Heart right ventricle (tissue), 16 donors: Measurements from ENCODE around the gene ARHGAP6. TPM values are rescaled to one million over a fixed set of nuclear protein-coding genes. Genes with fewer than 3 reads are reported as not detected.
A peak's percentile ranks its signal among the peaks of the same experiment; 100 is the strongest.

Experiments
- ATAC-seq, 8 donors: fragments of 200-7000 bp; cut with Tn5 transposase; one replicate each; pipeline ENCODE4 v1.9.1; 2020; ENCODE audit warnings: mild to moderate bottlenecking in 8 of 8, moderate library complexity in 8 of 8, moderate number of reproducible peaks in 1 of 8
- DNase-seq, 2 donors: peaks; one replicate each; pipeline ENCODE4 v3.0.0-alpha.2; 2020
- H3K27ac ChIP-seq, 10 donors: fragments of 200-600 bp; sonication (generic) in 2 of 10; one replicate each; pipeline versions ENCODE4 v1.5.0 to v1.8.0; 2020 to 2022; ENCODE audit warnings: mild to moderate bottlenecking in 3 of 10
- H3K27me3 ChIP-seq, 7 donors: fragments of 200-600 bp; one replicate each; pipeline ENCODE4 v1.8.0; 2021 to 2022; ENCODE audit warnings: mild to moderate bottlenecking in 2 of 7
- H3K36me3 ChIP-seq, 9 donors: fragments of 200-600 bp; sonication (generic) in 1 of 9; one replicate each; pipeline versions ENCODE4 v1.5.0 to v1.8.0; 2020 to 2022; ENCODE audit warnings: mild to moderate bottlenecking in 2 of 9
- H3K4me1 ChIP-seq, 9 donors: fragments of 200-600 bp; sonication (generic) in 1 of 9; one replicate each; pipeline versions ENCODE4 v1.5.0 to v1.8.0; 2020 to 2022; ENCODE audit warnings: mild to moderate bottlenecking in 4 of 9
- H3K4me3 ChIP-seq, 10 donors: fragments of 200-600 bp; sonication (generic) in 2 of 10; one replicate each; pipeline versions ENCODE4 v1.5.0 to v1.8.0; 2020 to 2022; ENCODE audit warnings: mild to moderate bottlenecking in 7 of 10, moderate library complexity in 2 of 10
- H3K9me3 ChIP-seq, 11 donors: fragments of 200-600 bp in 10 of 11; sonication (generic) in 2 of 11; one replicate each; pipeline versions ENCODE4 v1.5.0 to v1.8.0; 2013 to 2022; ENCODE audit warnings: mild to moderate bottlenecking in 2 of 11, control low read depth in 1 of 11, moderate library complexity in 1 of 11
- CTCF ChIP-seq, 9 donors: fragments of 200-600 bp; sonication (generic) in 2 of 9; IDR thresholded peaks; one replicate each; pipeline versions ENCODE4 v1.5.0 to v1.8.0; 2021 to 2022; ENCODE audit warnings: antibody characterized with exemption in 9 of 9, mild to moderate bottlenecking in 5 of 9, moderate library complexity in 1 of 9
- WGBS, 2 donors: extraction: QIAGEN DNeasy Blood & Tissue Kit; methylation state at CpG; one replicate each; pipeline ENCODE4 v1.1.7; 2013; ENCODE audit warnings: inconsistent platforms in 1 of 2; 5-methylcytosine and 5-hydroxymethylcytosine counted together
- intact Hi-C, 10 donors: fragments of 100-400 bp; cut with DNase I; formaldehyde crosslinking; loops; one replicate each; pipeline versions ENCODE4 v1.11.1 to v1.14.2; 2022
- polyA plus RNA-seq, 2 donors: library from polyadenylated mRNA; stranded (reverse); fragments of 200-250 nt; gene quantifications; one replicate each; pipeline ENCODE4 v1.2.3, GENCODE V29; 2013
- total RNA-seq, 10 donors: library from RNA; stranded (reverse); fragmentation: NEBNext Ultra II Directional in 3 of 10; extraction: Animal tissue kit (Norgen Biotek cat#: 25700) in 3 of 10; gene quantifications; one replicate each; pipeline versions ENCODE4 v1.2.1 to v1.2.4, GENCODE V29; 2021 to 2023
- donor health status: Arrhythmogenic right ventricular cardiomyopathy.
- donor health status: ischemic (EF 13 %, LVEDD 7.1; RV severe dilation, severe dysfunction).
- donor health status: healthy with polysubstance abuse.
- donor health status: DM: no; HTN: yes; CAD: no.
- donor health status: DM: no; HTN: no; CAD: no.
- donor health status: ischemic (EF 25% LVEDD 6.9; RV normal size, moderate dysfunction).
- donor health status: ischemic (EF 25% LVEDD 5.7; RV mildly dilated, moderate dysfunction).
- donor health status: healthy.
- donor health status: DM: yes; HTN: yes; CAD: no.
- donor health status: Ischemic cardiomyopathy.
- donor health status: ischemic (EF 35%, LVEDD 5.7; RV mildly dilated, moderate dysfunction).
- donor health status: nonischemic (EF 11% LVEDD 7.7; RV severe dilation, severe dysfunction).
- donor health status: DM: yes; HTN: yes; CAD: no.
- donor health status: PGD.
- donor health status: ischemic (EF 29% LVEDD 5.4; RV normal size, mild dysfunction).
- donor health status: nonischemic (EF 23%, LVEDD 6.1; RV moderate dilation, normal function).

The ARHGAP6 gene
- total and polyA plus RNA-seq, 12 donors, result 1.6 to 6.0 (median 2.6) TPM

- H3K4me3 ChIP-seq, result no peak overlapping the region
- ATAC-seq (no peak), DNase-seq (no peak)
- WGBS, 2 donors, result 90 to 93% methylated on average over 4 of the region's 4 CpGs
- H3K9me3 ChIP-seq, result no peaks in the 10 kb centered on the region
- peaks cover 0 to 7% (median 0%) of the 10 kb centered on the region in 7 donors for H3K27me3 ChIP-seq
- TF ChIP-seq CTCF (IDR thresholded peaks at IDR 0.05), result no peak
- H3K36me3 ChIP-seq, result no peaks in the 10 kb centered on the region
- intact Hi-C loops, result loop anchor here in 1 of 10 donors (10.0 kb wide), 1 partner anchor 373 kb away; no protein-coding TSS in a partner anchor
- no peaks in the 10 kb centered on the region for H3K4me1 ChIP-seq
- H3K27ac ChIP-seq, result no peak overlapping the region
Observed at GRCh38 chrX:11151799-11152559, 513.7 kb downstream of the ARHGAP6 start.

GRCh38 chrX:11148401-11148800 lies 517.3 kb downstream of the ARHGAP6 start:
- no peak for TF ChIP-seq CTCF (IDR thresholded peaks at IDR 0.05)
- 98 to 99% methylated on average over 7 of the region's 7 CpGs for WGBS, 2 donors
- intact Hi-C loops, result loop anchor here in 7 of 10 donors (5.0 to 10.0 kb wide), 7 partner anchors 226 to 626 kb away; no protein-coding TSS in a partner anchor

GRCh38 chrX:11146411-11146810 lies 519.3 kb downstream of the ARHGAP6 start:
- TF ChIP-seq CTCF (IDR thresholded peaks at IDR 0.05), result no peak
- ATAC-seq (no peak), DNase-seq (no peak)
- H3K4me1 ChIP-seq, result peaks cover 0 to 6% (median 0%) of the 10 kb centered on the region in 9 donors
- intact Hi-C loops, result loop anchor here in 7 of 10 donors (5.0 to 10.0 kb wide), 7 partner anchors 228 to 628 kb away; no protein-coding TSS in a partner anchor
- 87 to 94% methylated on average over 1 of the region's 1 CpG for WGBS, 2 donors
- H3K4me3 ChIP-seq, result no peak overlapping the region
- peaks cover 0 to 23% (median 0%) of the 10 kb centered on the region in 7 donors for H3K27me3 ChIP-seq
- H3K9me3 ChIP-seq, result no peaks in the 10 kb centered on the region
- H3K27ac ChIP-seq, result no peak overlapping the region
- H3K36me3 ChIP-seq, result no peaks in the 10 kb centered on the region

More at GRCh38 chrX:11148401-11148800, 517.3 kb downstream of the ARHGAP6 start:
- peaks cover 0 to 6% (median 0%) of the 10 kb centered on the region in 9 donors for H3K4me1 ChIP-seq
- H3K27ac ChIP-seq, result no peak overlapping the region
- H3K4me3 ChIP-seq, result no peak overlapping the region
- no peaks in the 10 kb centered on the region for H3K9me3 ChIP-seq
- no peak for ATAC-seq
- peaks cover 0 to 17% (median 0%) of the 10 kb centered on the region in 7 donors for H3K27me3 ChIP-seq
- no peaks in the 10 kb centered on the region for H3K36me3 ChIP-seq
- no peak for DNase-seq

GRCh38 chrX:11143931-11144678 lies 521.6 kb downstream of the ARHGAP6 start:
- DNase-seq (peak in 1 of 2 donors; percentile 62), ATAC-seq (peak in 7 of 8 donors; percentile 61 to 79 (median 76))
- 34 to 38% methylated on average over 20 of the region's 20 CpGs for WGBS, 2 donors
- Histone ChIP-seq H3K27me3 (peaks cover 0 to 25% (median 0%) of the 10 kb centered on the region in 7 donors), H3K36me3 (no peaks in the 10 kb centered on the region), H3K9me3 (no peaks in the 10 kb centered on the region), H3K27ac (no peak overlapping the region), H3K4me1 (peaks cover 0 to 6% (median 0%) of the 10 kb centered on the region in 9 donors), H3K4me3 (no peak overlapping the region)
- intact Hi-C loops, result loop anchor here (2.0 to 10.0 kb wide), 10 partner anchors 231 to 631 kb away; no protein-coding TSS in a partner anchor
- peak; percentile 10 to 71 (median 65) for TF ChIP-seq CTCF (IDR thresholded peaks at IDR 0.05)
